ENCODE results near the gene ZNF529. TPM values are rescaled to one million over a fixed set of nuclear protein-coding genes. Genes with fewer than 3 reads are reported as not detected.

Gene ZNF529
- total RNA-seq, 1 experiment from 2014 or later: 11.9 TPM

GRCh38 chr19:36508325-36508724 lies 64.8 kb downstream of the ZNF529 start:
- Mint-ChIP-seq H3K27me3 (ENCODE audit: unreplicated experiment) (no peaks in the 10 kb centered on the region), H3K4me3 (ENCODE audit: low read depth, unreplicated experiment) (no peak overlapping the region), H3K27ac (ENCODE audit: unreplicated experiment) (no peak overlapping the region), H3K36me3 (ENCODE audit: insufficient read depth, unreplicated experiment) (no peaks in the 10 kb centered on the region), H3K9me3 (ENCODE audit: low read depth, unreplicated experiment) (peaks cover 6% of the 10 kb centered on the region), H3K4me1 (ENCODE audit: low read depth, unreplicated experiment) (no peaks in the 10 kb centered on the region)
- no TSS peak for BruUV-seq (replicated peaks)
- DNase-seq: no peak
- TF ChIP-seq CTCF (IDR thresholded peaks at IDR 0.05; ENCODE audit: unreplicated experiment): no peak
- intact Hi-C loops (cut with micrococcal nuclease; ENCODE audit: unreplicated experiment): no loop called here
- CTCF ChIA-PET: interaction anchor here (0.7 kb wide), 2 partner anchors 84 to 1227 kb away, joined by 3 to 4 read pairs; no protein-coding TSS in a partner anchor

- Mint-ChIP-seq H3K9me3 (ENCODE audit: low read depth, unreplicated experiment) (peaks cover 17% of the 10 kb centered on the region), H3K27ac (ENCODE audit: unreplicated experiment) (no peak overlapping the region), H3K4me1 (ENCODE audit: low read depth, unreplicated experiment) (no peaks in the 10 kb centered on the region), H3K27me3 (ENCODE audit: unreplicated experiment) (no peaks in the 10 kb centered on the region), H3K4me3 (ENCODE audit: low read depth, unreplicated experiment) (no peak overlapping the region), H3K36me3 (ENCODE audit: insufficient read depth, unreplicated experiment) (peaks cover 4% of the 10 kb centered on the region)
- no peak for TF ChIP-seq CTCF (IDR thresholded peaks at IDR 0.05; ENCODE audit: unreplicated experiment)
- CTCF ChIA-PET: no interaction called here
- no peak for DNase-seq
- BruUV-seq (replicated peaks): no TSS peak
- intact Hi-C loops (cut with micrococcal nuclease; ENCODE audit: unreplicated experiment): no loop called here
These were observed 71.1 kb downstream of the ZNF529 start for GRCh38 chr19:36501973-36502372.

GRCh38 chr19:36497001-36497400 lies 76.1 kb downstream of the ZNF529 start:
- H3K4me3 Mint-ChIP-seq (ENCODE audit: low read depth, unreplicated experiment): no peak overlapping the region
- no peak overlapping the region for H3K27ac Mint-ChIP-seq (ENCODE audit: unreplicated experiment)
- CTCF ChIA-PET: no interaction called here
- BruUV-seq (replicated peaks): no TSS peak
- peaks cover 8% of the 10 kb centered on the region for H3K36me3 Mint-ChIP-seq (ENCODE audit: insufficient read depth, unreplicated experiment)
- peaks cover 15% of the 10 kb centered on the region for H3K9me3 Mint-ChIP-seq (ENCODE audit: low read depth, unreplicated experiment)
- no peak for DNase-seq
- no peak for TF ChIP-seq CTCF (IDR thresholded peaks at IDR 0.05; ENCODE audit: unreplicated experiment)
- H3K27me3 Mint-ChIP-seq (ENCODE audit: unreplicated experiment): no peaks in the 10 kb centered on the region
- H3K4me1 Mint-ChIP-seq (ENCODE audit: low read depth, unreplicated experiment): no peaks in the 10 kb centered on the region
- intact Hi-C loops (cut with micrococcal nuclease; ENCODE audit: unreplicated experiment): no loop called here

Other genes starting within 250 kb of the ZNF529 start
- 4.6 and 4.8 TPM in 2 replicates for gene ZFP14, start 194.1 kb downstream of the ZNF529 start, total RNA-seq (2022)
- not detected in 2 replicates for gene ZFP82, start 154.6 kb downstream of the ZNF529 start, total RNA-seq (2022)
- gene ZNF566, start 83.7 kb downstream of the ZNF529 start, total RNA-seq (2022): 12.0 and 13.0 TPM in 2 replicates
- gene ZNF260, start 45.0 kb downstream of the ZNF529 start, total RNA-seq (2022): 14.1 and 17.8 TPM in 2 replicates
- 2.5 and 4.2 TPM in 2 replicates for gene ZNF382, start 32.0 kb upstream of the ZNF529 start, total RNA-seq (2022)
- gene ZNF461, start 93.5 kb upstream of the ZNF529 start, total RNA-seq (2022): 8.5 and 9.7 TPM in 2 replicates
- 11.0 TPM in 2 replicates for gene ZNF567, start 114.3 kb upstream of the ZNF529 start, total RNA-seq (2022)
- gene ZNF850, start 199.5 kb upstream of the ZNF529 start, total RNA-seq (2022): 9.0 and 10.9 TPM in 2 replicates

Data from Calu3 (cell line).